Endothelial cell of umbilical vein (primary cell): ENCODE results near the gene JADE3. TPM values are rescaled to one million over a fixed set of nuclear protein-coding genes. Genes with fewer than 3 reads are reported as not detected.

Experiments
- BruUV-seq: library from RNA; stranded (reverse); fragments of 400-500 nt; replicated peaks from 2 replicates; lab custom pipeline; 2021; lab: Mats Ljungman, UMichigan
- CTCF ChIA-PET: fragments of 300-600, 350-600 bp; sonication (Branson Sonifier 250); formaldehyde crosslinking; loops from one replicate; lab custom pipeline; 2021; ENCODE audit warnings: antibody characterized with exemption, inconsistent platforms; lab: Charles Lee
- POLR2A ChIA-PET: fragments of 300-600, 350-600 bp; sonication (Branson Sonifier 250); formaldehyde crosslinking; loops from one replicate; lab custom pipeline; 2021; ENCODE audit warnings: antibody characterized with exemption, inconsistent platforms; lab: Charles Lee
- DNase-seq: peaks from one replicate; pipeline ENCODE4 v3.0.0-alpha.2; 2011; ENCODE audit warnings: low read depth, low spot score
- FAIRE-seq: peaks from 2 replicates; lab custom pipeline; 2011; peaks lifted over from hg19 to GRCh38; lab: Jason Lieb, UNC
- H2AFZ ChIP-seq: 2 replicates; pipeline ENCODE4 v1.6.0; 2012; ENCODE audit warnings: low read depth, low read length, control low read depth, inconsistent platforms
- H3K27ac ChIP-seq: 2 replicates; pipeline ENCODE4 v1.5.1; 2011; ENCODE audit warnings: low read depth, mild to moderate bottlenecking, control low read depth, low read length, moderate library complexity; ENCODE audit not compliant: insufficient read depth
- H3K27me3 ChIP-seq, 2 experiments: 2 replicates each; pipeline versions ENCODE4 v1.6.0 to v1.6.1; 2011; ENCODE audit warnings: low read length in 2 of 2, mixed read lengths in 1 of 2; ENCODE audit not compliant: control insufficient read depth in 2 of 2, insufficient read depth in 2 of 2
- H3K36me3 ChIP-seq, 2 experiments: 2 replicates in 1 of 2; 3 replicates in 1 of 2; pipeline ENCODE4 v1.5.1; 2011; ENCODE audit warnings: low read length in 2 of 2, mild to moderate bottlenecking in 1 of 2, moderate library complexity in 1 of 2; ENCODE audit not compliant: control insufficient read depth in 2 of 2, insufficient read depth in 2 of 2; ENCODE audit errors: extremely low read depth in 1 of 2
- H3K4me1 ChIP-seq: 3 replicates; pipeline ENCODE4 v1.5.1; 2011; ENCODE audit warnings: mild to moderate bottlenecking, low read length; ENCODE audit not compliant: control insufficient read depth, insufficient read depth; ENCODE audit errors: extremely low read depth
- H3K4me2 ChIP-seq: 2 replicates; pipeline ENCODE4 v1.6.1; 2011; ENCODE audit warnings: low read length, control low read depth, mixed read lengths; ENCODE audit not compliant: insufficient read depth
- H3K4me3 ChIP-seq, 3 experiments: fragments of 200-600 bp in 1 of 3; sonication (generic), shearing (Covaris generic) in 1 of 3; replicated peaks in 1 of 3; 2 replicates each; pipeline ENCODE4 v1.5.1; 2011 to 2016; ENCODE audit warnings: control low read depth in 3 of 3, low read length in 3 of 3, mild to moderate bottlenecking in 2 of 3, inconsistent platforms in 1 of 3, low read depth in 1 of 3, moderate library complexity in 1 of 3; ENCODE audit not compliant: insufficient read depth in 1 of 3
- H3K79me2 ChIP-seq: 2 replicates; pipeline ENCODE4 v1.6.0; 2012; ENCODE audit warnings: low read length, inconsistent platforms; ENCODE audit not compliant: control insufficient read depth, insufficient read depth
- H3K9ac ChIP-seq: replicated peaks from 2 replicates; pipeline ENCODE3; 2011; ENCODE audit warnings: low read length, control low read depth; ENCODE audit not compliant: insufficient read depth; ENCODE audit errors: extremely low read depth
- H3K9me1 ChIP-seq: replicated peaks from 3 replicates; pipeline ENCODE4 v1.6.0; 2011; ENCODE audit warnings: mild to moderate bottlenecking, low read length; ENCODE audit not compliant: control insufficient read depth, insufficient read depth; ENCODE audit errors: extremely low read depth
- H3K9me3 ChIP-seq: replicated peaks from 2 replicates; pipeline ENCODE4 v1.5.1; 2012; ENCODE audit warnings: low read length, inconsistent platforms; ENCODE audit not compliant: control insufficient read depth, insufficient read depth
- H4K20me1 ChIP-seq: replicated peaks from 2 replicates; pipeline ENCODE3; 2011; ENCODE audit warnings: mild to moderate bottlenecking, low read length; ENCODE audit not compliant: control insufficient read depth, insufficient read depth; ENCODE audit errors: extremely low read depth
- EZH2 ChIP-seq: IDR thresholded peaks from 2 replicates; pipeline ENCODE4 v1.6.1; 2012; ENCODE audit warnings: borderline replicate concordance, low read depth, mild to moderate bottlenecking, moderate library complexity, low read length, inconsistent platforms; ENCODE audit not compliant: severe bottlenecking
- FOS ChIP-seq: IDR thresholded peaks from 2 replicates; pipeline ENCODE4 v1.6.1; 2011; ENCODE audit warnings: mild to moderate bottlenecking, low read length, moderate library complexity, borderline replicate concordance; ENCODE audit not compliant: insufficient read depth
- GATA2 ChIP-seq: IDR thresholded peaks from 2 replicates; pipeline ENCODE4 v1.7.0; 2011; ENCODE audit warnings: low read depth, mild to moderate bottlenecking, moderate library complexity, mixed read lengths, low read length; ENCODE audit not compliant: insufficient read length, insufficient read depth
- JUN ChIP-seq: IDR thresholded peaks from 2 replicates; pipeline ENCODE4 v1.6.1; 2011; ENCODE audit warnings: borderline replicate concordance, low read depth; ENCODE audit not compliant: insufficient read length, insufficient read depth
- MYC ChIP-seq: IDR thresholded peaks from one replicate; pipeline ENCODE4 v1.6.1; 2011; ENCODE audit warnings: mild to moderate bottlenecking, low read depth, low read length
- POLR2A ChIP-seq: IDR thresholded peaks from 2 replicates; pipeline ENCODE4 v1.6.1; 2012; ENCODE audit warnings: low read depth, mild to moderate bottlenecking, control low read depth, low read length
- POLR2AphosphoS5 ChIP-seq: IDR thresholded peaks from 2 replicates; pipeline ENCODE4 v1.6.1; 2012; ENCODE audit warnings: low read depth, mild to moderate bottlenecking, control low read depth, low read length, moderate library complexity; ENCODE audit not compliant: insufficient read depth
- dilution Hi-C: fragments of 300-500 bp; cut with MboI; formaldehyde crosslinking; loops from one replicate; pipeline ENCODE4 v1.15.0; 2019; ENCODE audit warnings: low sequenced_read_pairs; ENCODE audit not compliant: extremely low pct_ligation_motif_present
- intact Hi-C: fragments of 100-400 bp; cut with micrococcal nuclease; formaldehyde crosslinking; loops from one replicate; pipeline ENCODE4 v1.10.0; 2022
- polyA plus RNA-seq, 4 experiments: library from polyadenylated mRNA; depleted of rRNA in 3 of 4; stranded (reverse) in 3 of 4; unstranded in 1 of 4; fragments of >200 nt; gene quantifications; 2 replicates each; pipeline versions ENCODE4 v1.2.1 to v1.2.3, GENCODE V29; 2011 to 2012; ENCODE audit warnings: missing spikeins in 1 of 4
- total RNA-seq: library from RNA; stranded (reverse); gene quantifications from 2 replicates; pipeline ENCODE4 v1.2.3, GENCODE V29; 2021
- TF ChIP-seq, protein P1 (sequence below): IDR thresholded peaks from 2 replicates; pipeline ENCODE4 v1.6.1; 2011; ENCODE audit not compliant: insufficient read depth, insufficient read length
- TF ChIP-seq, protein P2 (sequence below), 2 donors: IDR thresholded peaks; 1 replicate in 1 of 2; 2 replicates in 1 of 2; pipeline ENCODE4 v1.5.1; 2011; ENCODE audit warnings: low read length in 2 of 2, mild to moderate bottlenecking in 2 of 2, moderate library complexity in 2 of 2, control low read depth in 1 of 2, inconsistent platforms in 1 of 2, low read depth in 1 of 2; ENCODE audit not compliant: insufficient read depth in 1 of 2; ENCODE audit errors: extremely low read depth in 1 of 2

The JADE3 gene
- total and polyA plus RNA-seq, 2 donors (not counting 3 experiments of a cell fraction or from before 2014, with no cell fraction given): 4.9 to 18.4 TPM

DNA sequence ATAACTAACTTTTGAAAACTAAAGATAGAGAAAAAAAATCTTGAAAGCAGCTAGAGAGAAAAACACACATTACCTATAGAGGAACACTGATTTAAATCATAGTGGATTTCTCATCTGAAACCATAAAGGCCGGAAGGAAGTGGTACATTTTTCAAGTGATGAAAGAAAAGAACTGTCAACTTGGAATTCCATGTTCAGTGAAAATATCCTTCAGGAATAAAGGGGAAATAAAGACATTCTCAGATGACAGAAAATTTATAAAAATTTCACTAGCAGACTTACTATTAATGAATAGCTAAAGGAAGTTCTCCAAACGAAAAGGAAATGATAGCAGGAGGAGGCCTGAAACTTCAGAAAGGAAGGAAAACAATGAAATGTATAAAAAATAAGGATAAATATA, 7.6 kb upstream of the JADE3 start:
- Histone ChIP-seq H3K9me1 (no peaks in the 10 kb centered on the region), H3K27me3 (no peaks in the 10 kb centered on the region), H3K36me3 (no peaks in the 10 kb centered on the region), H2AFZ (no peak overlapping the region), H3K9me3 (no peaks in the 10 kb centered on the region), H3K4me3 (no peak overlapping the region), H3K27ac (peak overlapping the region; percentile 55), H3K79me2 (no peaks in the 10 kb centered on the region), H3K9ac (no peak overlapping the region), H3K4me2 (peak overlapping the region; percentile 69), H3K4me1 (peaks cover 15% of the 10 kb centered on the region), H4K20me1 (no peaks in the 10 kb centered on the region)
- dilution Hi-C loops (no loop called here), intact Hi-C loops (loop anchor here (1.0 to 5.0 kb wide), 4 partner anchors 8 to 188 kb away; partner anchors contain the start of gene JADE3)
- CTCF ChIA-PET: interaction anchor here (1.1 to 3.0 kb wide), 15 partner anchors 8 to 188 kb away, joined by 3 to 22 read pairs (median 6); no protein-coding TSS in a partner anchor
- peak; percentile 40 for FAIRE-seq
- POLR2A ChIA-PET: no interaction called here
- peak; percentile 56 for DNase-seq
- no peak for TF ChIP-seq POLR2AphosphoS5
- TF ChIP-seq POLR2A: no peak
- TF ChIP-seq, protein P1, sequence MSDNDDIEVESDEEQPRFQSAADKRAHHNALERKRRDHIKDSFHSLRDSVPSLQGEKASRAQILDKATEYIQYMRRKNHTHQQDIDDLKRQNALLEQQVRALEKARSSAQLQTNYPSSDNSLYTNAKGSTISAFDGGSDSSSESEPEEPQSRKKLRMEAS: no peak
- TF ChIP-seq GATA2: no peak
- TF ChIP-seq MYC: no peak
- no peak for TF ChIP-seq JUN
- no peak for TF ChIP-seq EZH2
- TF ChIP-seq FOS: no peak
- TF ChIP-seq, protein P2, sequence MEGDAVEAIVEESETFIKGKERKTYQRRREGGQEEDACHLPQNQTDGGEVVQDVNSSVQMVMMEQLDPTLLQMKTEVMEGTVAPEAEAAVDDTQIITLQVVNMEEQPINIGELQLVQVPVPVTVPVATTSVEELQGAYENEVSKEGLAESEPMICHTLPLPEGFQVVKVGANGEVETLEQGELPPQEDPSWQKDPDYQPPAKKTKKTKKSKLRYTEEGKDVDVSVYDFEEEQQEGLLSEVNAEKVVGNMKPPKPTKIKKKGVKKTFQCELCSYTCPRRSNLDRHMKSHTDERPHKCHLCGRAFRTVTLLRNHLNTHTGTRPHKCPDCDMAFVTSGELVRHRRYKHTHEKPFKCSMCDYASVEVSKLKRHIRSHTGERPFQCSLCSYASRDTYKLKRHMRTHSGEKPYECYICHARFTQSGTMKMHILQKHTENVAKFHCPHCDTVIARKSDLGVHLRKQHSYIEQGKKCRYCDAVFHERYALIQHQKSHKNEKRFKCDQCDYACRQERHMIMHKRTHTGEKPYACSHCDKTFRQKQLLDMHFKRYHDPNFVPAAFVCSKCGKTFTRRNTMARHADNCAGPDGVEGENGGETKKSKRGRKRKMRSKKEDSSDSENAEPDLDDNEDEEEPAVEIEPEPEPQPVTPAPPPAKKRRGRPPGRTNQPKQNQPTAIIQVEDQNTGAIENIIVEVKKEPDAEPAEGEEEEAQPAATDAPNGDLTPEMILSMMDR (IDR thresholded peaks at IDR 0.05; ENCODE audit: extremely low read depth in 1 of 2, insufficient read depth in 1 of 2, low read depth in 1 of 2, low read length in 2 of 2): no peak
- no TSS peak for BruUV-seq
